ENCODE results near the gene CEP152. TPM values are rescaled to one million over a fixed set of nuclear protein-coding genes. Genes with fewer than 3 reads are reported as not detected.

The CEP152 gene
- total RNA-seq, 2 donors from 2014 or later: 3.3 to 6.5 TPM

GRCh38 chr15:48761393-48762158 lies 49.3 kb downstream of the CEP152 start:
- H3K27ac ChIP-seq: no peak overlapping the region
- H3K36me3 ChIP-seq: no peaks in the 10 kb centered on the region
- no peak for TF ChIP-seq CTCF (IDR thresholded peaks at IDR 0.05)
- H3K27me3 ChIP-seq (replicated peaks; ENCODE audit: insufficient read depth): no peaks in the 10 kb centered on the region
- H3K4me3 ChIP-seq: no peak overlapping the region
- DNase-seq (ENCODE audit: low spot score) (no peak), ATAC-seq (ENCODE audit: insufficient number of reproducible peaks, low FRiP score, low read depth) (no peak)
- H3K4me1 ChIP-seq (ENCODE audit: control insufficient read depth in 1 of 2, low read depth in 2 of 2): no peaks in the 10 kb centered on the region
- no peaks in the 10 kb centered on the region for H3K9me3 ChIP-seq

DNA sequence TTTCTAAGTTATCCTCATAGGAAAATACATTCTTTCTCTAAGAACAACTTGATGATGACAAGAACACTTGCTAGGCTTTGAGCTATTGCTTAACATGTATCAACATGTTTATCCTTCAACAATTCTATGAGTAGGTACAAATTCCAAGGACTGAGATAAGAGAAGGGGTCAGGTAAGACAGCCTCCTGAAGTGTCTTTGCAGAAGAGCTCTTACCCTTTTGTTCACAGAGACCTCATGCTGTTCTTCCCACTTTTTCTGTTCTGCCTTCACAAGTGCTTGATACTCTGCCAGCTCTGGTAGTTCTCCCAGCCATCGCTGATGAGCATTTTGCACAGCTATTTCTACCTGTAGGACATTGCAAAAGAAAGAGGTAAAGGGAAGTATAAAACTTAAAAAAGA lies 50.9 kb downstream of the CEP152 start:
- Histone ChIP-seq H3K4me1 (ENCODE audit: control insufficient read depth in 1 of 2, low read depth in 2 of 2) (no peaks in the 10 kb centered on the region), H3K9me3 (no peaks in the 10 kb centered on the region), H3K27ac (no peak overlapping the region), H3K4me3 (no peak overlapping the region), H3K27me3 (replicated peaks; ENCODE audit: insufficient read depth) (no peaks in the 10 kb centered on the region), H3K36me3 (no peaks in the 10 kb centered on the region)
- TF ChIP-seq CTCF (IDR thresholded peaks at IDR 0.05): no peak
- DNase-seq (ENCODE audit: low spot score) (no peak), ATAC-seq (ENCODE audit: insufficient number of reproducible peaks, low FRiP score, low read depth) (no peak)

- no peak for TF ChIP-seq CTCF (IDR thresholded peaks at IDR 0.05)
- no peaks in the 10 kb centered on the region for H3K27me3 ChIP-seq (replicated peaks; ENCODE audit: insufficient read depth)
- ATAC-seq (ENCODE audit: insufficient number of reproducible peaks, low FRiP score, low read depth) (no peak), DNase-seq (ENCODE audit: low spot score) (no peak)
- H3K36me3 ChIP-seq: no peaks in the 10 kb centered on the region
- no peaks in the 10 kb centered on the region for H3K4me1 ChIP-seq (ENCODE audit: control insufficient read depth in 1 of 2, low read depth in 2 of 2)
- H3K4me3 ChIP-seq: no peak overlapping the region
- no peak overlapping the region for H3K27ac ChIP-seq
- no peaks in the 10 kb centered on the region for H3K9me3 ChIP-seq
Observed at GRCh38 chr15:48757661-48758060, 53.2 kb downstream of the CEP152 start.

- no peaks in the 10 kb centered on the region for H3K9me3 ChIP-seq
- TF ChIP-seq CTCF (IDR thresholded peaks at IDR 0.05): no peak
- no peaks in the 10 kb centered on the region for H3K4me1 ChIP-seq (ENCODE audit: control insufficient read depth in 1 of 2, low read depth in 2 of 2)
- H3K27me3 ChIP-seq (replicated peaks; ENCODE audit: insufficient read depth): no peaks in the 10 kb centered on the region
- no peak overlapping the region for H3K4me3 ChIP-seq
- no peak for ATAC-seq (ENCODE audit: insufficient number of reproducible peaks, low FRiP score, low read depth)
- no peak overlapping the region for H3K27ac ChIP-seq
- DNase-seq (ENCODE audit: low spot score): no peak
- H3K36me3 ChIP-seq: no peaks in the 10 kb centered on the region
Observed at GRCh38 chr15:48754011-48754410, 56.9 kb downstream of the CEP152 start.

GRCh38 chr15:48751595-48751994 lies 59.3 kb downstream of the CEP152 start:
- no peak for DNase-seq (ENCODE audit: low spot score)
- Histone ChIP-seq H3K36me3 (no peaks in the 10 kb centered on the region), H3K9me3 (no peaks in the 10 kb centered on the region), H3K27me3 (replicated peaks; ENCODE audit: insufficient read depth) (no peaks in the 10 kb centered on the region), H3K4me1 (ENCODE audit: control insufficient read depth in 1 of 2, low read depth in 2 of 2) (no peaks in the 10 kb centered on the region), H3K4me3 (no peak overlapping the region), H3K27ac (no peak overlapping the region)
- no peak for ATAC-seq (ENCODE audit: insufficient number of reproducible peaks, low FRiP score, low read depth)
- TF ChIP-seq CTCF (IDR thresholded peaks at IDR 0.05): no peak
